ENCODE results near the gene JADE2.

DNA sequence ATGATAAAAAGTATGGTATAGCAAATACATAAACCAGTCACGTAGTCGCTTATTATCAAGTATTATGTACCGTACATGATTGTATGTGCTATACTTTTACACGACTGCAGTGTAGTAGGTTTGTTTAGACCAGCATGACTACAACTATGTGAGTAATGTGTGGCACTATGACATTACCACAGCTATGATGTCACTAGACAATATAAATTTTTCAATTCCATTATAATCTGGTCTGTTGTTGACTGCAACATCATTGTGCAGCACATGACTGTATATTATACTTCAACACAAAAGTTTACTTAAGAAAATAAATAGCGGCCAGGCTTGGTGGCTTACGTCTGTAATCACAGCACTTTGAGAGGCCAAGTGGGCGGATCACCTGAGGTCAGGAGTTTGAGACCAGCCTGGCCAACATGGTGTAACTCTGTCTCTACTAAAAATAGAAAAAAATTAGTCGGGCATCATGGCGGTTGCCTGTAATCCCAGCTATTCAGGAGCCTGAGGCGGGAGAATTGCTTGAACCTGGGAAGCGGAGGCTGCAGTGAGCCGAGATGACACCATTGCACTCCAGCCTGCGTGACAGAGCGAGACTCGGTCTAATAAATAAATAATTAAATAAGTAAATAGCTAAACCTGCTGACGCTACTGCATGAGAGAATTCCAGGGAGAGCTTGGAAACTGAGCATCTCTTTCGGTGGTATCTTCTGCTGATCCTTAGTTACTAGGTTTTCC, 24.6 kb upstream of the JADE2 start:
- no peak for TF ChIP-seq ZNF274 (IDR thresholded peaks at IDR 0.05; ENCODE audit: low read depth, low read length)
- no peak for TF ChIP-seq YY1 (IDR thresholded peaks at IDR 0.05; ENCODE audit: insufficient read depth, insufficient read length)
- TF ChIP-seq SUZ12 (IDR thresholded peaks at IDR 0.05; ENCODE audit: extremely low read depth, insufficient read depth, insufficient read length): no peak
